ENCODE data around the gene KAT6B.

- TF ChIP-seq POLR2AphosphoS5 (IDR thresholded peaks at IDR 0.05; ENCODE audit: low read depth, low read length) (no peak), TAF1 (IDR thresholded peaks at IDR 0.05; ENCODE audit: low read depth, low read length) (no peak), POLR2A (IDR thresholded peaks at IDR 0.05; ENCODE audit: low read depth, low read length) (no peak), PAX5 (IDR thresholded peaks at IDR 0.05; ENCODE audit: insufficient read depth, low read length, severe bottlenecking) (no peak), SPI1 (IDR thresholded peaks at IDR 0.05; ENCODE audit: low read depth, low read length) (no peak), POU2F2 (IDR thresholded peaks at IDR 0.05; ENCODE audit: low read depth, low read length) (no peak; the same call in 1 of the 2 replicates)
Measured at GRCh38 chr10:75011221-75011620, 184.8 kb downstream of the KAT6B start.

All from GM12891 (cell line).